Brain microvascular endothelial cell (primary cell): ENCODE results near the gene KLRF2.

ENCODE experiments used
- DNase-seq: peaks from one replicate; pipeline ENCODE4 v3.0.0-alpha.2; 2020
- H3K27ac ChIP-seq: fragments of 250-450 bp; sonication (Bioruptor Pico); 2 replicates; pipeline ENCODE4 v1.5.1; 2020; ENCODE audit warnings: mild to moderate bottlenecking, moderate library complexity
- H3K27me3 ChIP-seq: fragments of 250-450 bp; sonication (Bioruptor Pico); replicated peaks from 2 replicates; pipeline ENCODE4 v1.5.1; 2020; ENCODE audit warnings: mild to moderate bottlenecking
- H3K36me3 ChIP-seq: fragments of 250-450 bp; sonication (Bioruptor Pico); replicated peaks from 2 replicates; pipeline ENCODE4 v1.5.1; 2020; ENCODE audit warnings: mild to moderate bottlenecking
- H3K4me3 ChIP-seq: 2 replicates; pipeline ENCODE4 v1.5.1; 2011; ENCODE audit warnings: low read depth, mild to moderate bottlenecking, control low read depth, low read length, moderate library complexity
- CTCF ChIP-seq: IDR thresholded peaks from 2 replicates; pipeline ENCODE4 v1.5.1; 2011; ENCODE audit warnings: low read depth, mild to moderate bottlenecking, moderate library complexity, low read length, control low read depth, inconsistent platforms; ENCODE audit errors: missing control alignments
- in situ Hi-C: cut with HindIII; loops from 2 replicates; pipeline ENCODE4 v1.10.0; 2017; ENCODE audit warnings: low sequenced_read_pairs, low pct_ligation_motif_present

The KLRF2 gene

GRCh38 chr12:9897535-9897934 lies 16.2 kb downstream of the KLRF2 start:
- DNase-seq = no peak
- H3K36me3 ChIP-seq = no peaks in the 10 kb centered on the region
- in situ Hi-C loops = no loop called here
- TF ChIP-seq CTCF = no peak
- no peak overlapping the region for H3K27ac ChIP-seq
- H3K27me3 ChIP-seq = no peaks in the 10 kb centered on the region
- no peak overlapping the region for H3K4me3 ChIP-seq

GRCh38 chr12:9899209-9899608 lies 17.9 kb downstream of the KLRF2 start:
- no peak overlapping the region for H3K4me3 ChIP-seq
- no peak for DNase-seq
- in situ Hi-C loops = no loop called here
- no peaks in the 10 kb centered on the region for H3K36me3 ChIP-seq
- no peak overlapping the region for H3K27ac ChIP-seq
- no peaks in the 10 kb centered on the region for H3K27me3 ChIP-seq
- TF ChIP-seq CTCF = no peak

GRCh38 chr12:9900930-9901329 lies 19.6 kb downstream of the KLRF2 start:
- Histone ChIP-seq H3K36me3 (no peaks in the 10 kb centered on the region), H3K27me3 (no peaks in the 10 kb centered on the region), H3K4me3 (no peak overlapping the region), H3K27ac (no peak overlapping the region)
- no peak for DNase-seq
- no peak for TF ChIP-seq CTCF
- in situ Hi-C loops = no loop called here

GRCh38 chr12:9902539-9903228 lies 21.4 kb downstream of the KLRF2 start:
- Histone ChIP-seq H3K36me3 (no peaks in the 10 kb centered on the region), H3K27me3 (no peaks in the 10 kb centered on the region), H3K4me3 (no peak overlapping the region), H3K27ac (no peak overlapping the region)
- DNase-seq = no peak
- TF ChIP-seq CTCF = no peak
- in situ Hi-C loops = no loop called here

- TF ChIP-seq CTCF = no peak
- DNase-seq = no peak
- Histone ChIP-seq H3K4me3 (no peak overlapping the region), H3K27ac (no peak overlapping the region), H3K36me3 (no peaks in the 10 kb centered on the region), H3K27me3 (no peaks in the 10 kb centered on the region)
- in situ Hi-C loops = no loop called here
These were observed 25.6 kb downstream of the KLRF2 start for GRCh38 chr12:9906873-9907272.

GRCh38 chr12:9907769-9908168 lies 26.5 kb downstream of the KLRF2 start:
- Histone ChIP-seq H3K27me3 (no peaks in the 10 kb centered on the region), H3K36me3 (no peaks in the 10 kb centered on the region), H3K4me3 (no peak overlapping the region), H3K27ac (no peak overlapping the region)
- no peak for DNase-seq
- in situ Hi-C loops = no loop called here
- TF ChIP-seq CTCF = no peak
